ENCODE measurements around the gene ANKZF1.

Gene ANKZF1

DNA sequence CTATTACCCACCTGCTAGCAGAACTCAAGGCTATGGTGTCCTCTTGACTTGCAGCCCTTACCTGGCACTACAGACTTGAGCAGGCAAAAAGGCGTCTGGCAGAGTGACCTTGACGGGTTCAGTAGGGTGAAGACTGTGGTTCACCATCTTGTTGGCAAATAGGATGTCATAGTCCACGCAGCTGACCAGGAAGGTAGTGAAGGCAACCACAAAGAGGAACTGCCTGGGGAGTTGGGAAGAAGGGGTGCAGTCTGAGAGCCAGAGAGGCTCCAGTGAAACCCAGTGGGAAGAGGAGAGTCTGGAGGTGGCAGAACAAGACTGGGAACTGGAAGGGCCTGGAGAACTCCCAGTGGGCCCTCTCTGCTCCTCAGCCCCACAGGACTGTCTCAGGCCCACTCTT is 4.3 kb upstream of the ANKZF1 start:
- TF ChIP-seq, protein P1, sequence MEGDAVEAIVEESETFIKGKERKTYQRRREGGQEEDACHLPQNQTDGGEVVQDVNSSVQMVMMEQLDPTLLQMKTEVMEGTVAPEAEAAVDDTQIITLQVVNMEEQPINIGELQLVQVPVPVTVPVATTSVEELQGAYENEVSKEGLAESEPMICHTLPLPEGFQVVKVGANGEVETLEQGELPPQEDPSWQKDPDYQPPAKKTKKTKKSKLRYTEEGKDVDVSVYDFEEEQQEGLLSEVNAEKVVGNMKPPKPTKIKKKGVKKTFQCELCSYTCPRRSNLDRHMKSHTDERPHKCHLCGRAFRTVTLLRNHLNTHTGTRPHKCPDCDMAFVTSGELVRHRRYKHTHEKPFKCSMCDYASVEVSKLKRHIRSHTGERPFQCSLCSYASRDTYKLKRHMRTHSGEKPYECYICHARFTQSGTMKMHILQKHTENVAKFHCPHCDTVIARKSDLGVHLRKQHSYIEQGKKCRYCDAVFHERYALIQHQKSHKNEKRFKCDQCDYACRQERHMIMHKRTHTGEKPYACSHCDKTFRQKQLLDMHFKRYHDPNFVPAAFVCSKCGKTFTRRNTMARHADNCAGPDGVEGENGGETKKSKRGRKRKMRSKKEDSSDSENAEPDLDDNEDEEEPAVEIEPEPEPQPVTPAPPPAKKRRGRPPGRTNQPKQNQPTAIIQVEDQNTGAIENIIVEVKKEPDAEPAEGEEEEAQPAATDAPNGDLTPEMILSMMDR (IDR thresholded peaks at IDR 0.05; ENCODE audit: extremely low read depth, insufficient read depth, missing control alignments) = no peak
- no peak for DNase-seq (ENCODE audit: low spot score)
- in situ Hi-C loops (cut with MboI; ENCODE audit: low pct_unique_long_range_greater_than_20kb, low sequenced_read_pairs, unreplicated experiment) = no loop called here

DNA sequence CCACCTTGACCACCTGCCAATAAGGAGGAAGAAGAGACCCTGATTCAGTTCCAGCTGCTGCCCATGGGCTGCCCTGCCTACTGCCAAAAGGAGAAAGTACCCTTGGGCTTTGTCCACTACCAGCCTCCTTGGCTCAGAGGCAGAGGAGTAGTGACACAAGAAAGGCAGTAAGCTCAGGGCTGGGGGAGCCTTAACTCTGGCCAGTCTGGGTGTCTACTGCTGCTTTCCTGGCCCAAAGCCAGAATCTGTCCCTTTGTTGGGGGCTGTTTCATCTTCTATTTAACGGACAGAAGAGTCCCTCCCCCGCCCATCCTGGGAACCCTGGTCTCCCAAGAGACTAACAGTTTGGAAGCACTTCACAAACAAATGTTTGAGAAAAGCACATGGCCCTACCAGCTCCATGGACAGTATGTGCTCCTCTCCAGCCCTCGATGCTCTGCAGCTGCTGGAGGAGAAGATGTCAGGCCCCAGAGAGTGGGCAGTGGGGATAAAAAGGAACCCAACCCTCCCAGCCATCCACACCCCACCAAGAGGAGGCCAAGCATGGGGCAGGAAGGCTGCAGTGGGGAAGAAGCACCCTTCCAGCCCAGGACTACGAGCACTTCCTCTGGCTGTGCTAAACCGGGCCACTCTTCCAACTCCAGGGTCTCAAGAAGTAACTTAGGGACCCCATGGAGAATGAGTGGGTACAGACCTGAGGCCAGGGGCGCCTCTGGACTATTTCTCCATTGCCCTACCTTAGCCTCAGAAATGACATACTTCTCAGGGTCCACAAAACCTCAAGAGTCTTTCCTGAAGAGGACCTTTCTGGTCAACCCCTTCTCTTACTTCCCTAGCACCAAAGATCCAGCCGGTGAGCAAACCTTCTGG is 1.3 kb upstream of the ANKZF1 start:
- TF ChIP-seq, protein P1 (IDR thresholded peaks at IDR 0.05; ENCODE audit: extremely low read depth, insufficient read depth, missing control alignments) = no peak
- in situ Hi-C loops (cut with MboI; ENCODE audit: low pct_unique_long_range_greater_than_20kb, low sequenced_read_pairs, unreplicated experiment) = no loop called here
- DNase-seq (ENCODE audit: low spot score) = no peak

DNA sequence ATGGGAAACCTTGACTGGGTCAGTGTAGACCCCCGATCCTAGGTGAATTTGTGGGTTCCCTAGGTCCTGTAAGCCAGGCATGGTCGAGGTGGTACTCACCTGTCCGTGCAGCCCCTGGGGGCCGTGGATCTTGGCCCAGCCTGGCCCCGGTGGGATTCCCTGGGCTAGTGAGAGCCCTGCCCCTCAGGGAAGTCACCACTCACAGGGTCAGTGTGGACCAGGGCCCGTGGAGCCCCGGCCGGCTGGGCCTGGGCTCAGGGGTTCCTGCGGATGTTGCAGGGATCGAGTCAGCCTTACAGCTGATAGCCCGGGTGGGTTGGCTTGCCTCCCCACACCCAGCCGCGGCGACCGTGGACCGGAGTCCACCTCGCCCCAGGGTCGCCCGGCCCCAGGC is 698 bp upstream of the ANKZF1 start:
- TF ChIP-seq, protein P1 (IDR thresholded peaks at IDR 0.05; ENCODE audit: extremely low read depth, insufficient read depth, missing control alignments) = no peak
- in situ Hi-C loops (cut with MboI; ENCODE audit: low pct_unique_long_range_greater_than_20kb, low sequenced_read_pairs, unreplicated experiment) = no loop called here
- no peak for DNase-seq (ENCODE audit: low spot score)

DNA sequence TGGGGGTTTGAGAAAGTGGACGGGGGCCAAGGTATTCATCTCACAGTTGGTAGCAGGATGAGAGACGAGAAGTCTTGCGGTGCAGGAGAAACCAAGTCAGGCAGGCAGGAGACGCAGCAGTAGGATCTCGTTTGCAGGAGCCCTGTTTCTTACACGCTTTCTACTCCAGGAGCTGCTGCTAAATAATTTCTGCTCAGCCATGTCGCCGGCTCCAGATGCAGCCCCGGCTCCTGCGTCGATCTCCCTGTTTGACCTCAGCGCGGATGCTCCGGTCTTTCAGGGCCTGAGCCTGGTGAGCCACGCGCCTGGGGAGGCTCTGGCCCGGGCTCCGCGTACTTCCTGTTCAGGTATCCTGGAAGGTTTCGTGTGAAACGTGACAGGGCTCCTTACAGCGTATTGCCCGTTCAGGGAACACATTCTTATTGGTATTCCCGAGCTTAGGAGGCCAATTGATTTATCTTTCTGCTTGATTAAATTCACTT is 494 bp downstream of the ANKZF1 start:
- TF ChIP-seq, protein P1 (IDR thresholded peaks at IDR 0.05; ENCODE audit: extremely low read depth, insufficient read depth, missing control alignments) = no peak
- in situ Hi-C loops (cut with MboI; ENCODE audit: low pct_unique_long_range_greater_than_20kb, low sequenced_read_pairs, unreplicated experiment) = no loop called here
- DNase-seq (ENCODE audit: low spot score) = peak; percentile 53

DNA sequence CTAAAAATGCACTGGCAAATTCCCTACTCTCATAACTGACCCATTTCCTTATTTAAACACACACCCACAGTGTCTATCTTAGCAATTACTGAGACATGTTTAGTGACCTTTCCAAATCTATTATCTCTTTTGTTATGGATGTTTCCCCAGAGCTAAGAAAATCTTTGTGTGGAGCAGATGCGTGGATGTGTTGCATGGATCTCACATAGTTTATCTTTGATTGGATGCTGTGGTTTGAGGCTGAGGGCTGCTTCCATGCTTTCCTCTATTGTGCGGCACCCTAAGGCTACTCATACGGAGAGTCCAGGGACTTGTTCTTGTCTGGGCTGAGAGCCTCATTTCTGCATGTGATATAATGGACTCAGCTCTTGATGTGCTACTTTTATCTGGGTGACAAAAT is 4.7 kb downstream of the ANKZF1 start:
- TF ChIP-seq, protein P1 (IDR thresholded peaks at IDR 0.05; ENCODE audit: extremely low read depth, insufficient read depth, missing control alignments) = no peak
- in situ Hi-C loops (cut with MboI; ENCODE audit: low pct_unique_long_range_greater_than_20kb, low sequenced_read_pairs, unreplicated experiment) = no loop called here
- DNase-seq (ENCODE audit: low spot score) = no peak

DNA sequence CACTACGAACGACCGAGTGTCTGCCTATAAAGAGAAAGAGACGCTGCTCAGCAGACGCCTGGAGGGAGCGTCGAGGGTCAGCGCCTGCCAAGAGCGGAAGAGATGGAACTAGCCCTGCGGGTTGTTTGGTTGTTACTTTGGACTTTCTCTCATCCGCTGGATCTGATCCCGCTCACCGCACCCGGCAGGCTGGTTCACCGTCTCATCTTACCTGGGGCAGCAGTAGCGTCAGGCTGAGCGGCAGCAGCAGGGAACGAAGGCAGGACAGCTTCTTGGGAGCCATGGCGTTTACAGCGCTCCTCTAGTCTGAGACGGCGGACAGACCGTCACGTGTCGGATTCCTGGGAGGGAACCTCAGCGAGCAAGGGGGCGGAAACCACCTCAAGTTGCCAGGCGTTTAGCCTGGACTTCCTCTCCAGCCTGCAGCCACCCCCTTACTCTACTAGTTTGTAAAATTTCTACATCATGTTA is 13.7 kb downstream of the ANKZF1 start:
- in situ Hi-C loops (cut with MboI; ENCODE audit: low pct_unique_long_range_greater_than_20kb, low sequenced_read_pairs, unreplicated experiment) = no loop called here
- TF ChIP-seq, protein P1 (IDR thresholded peaks at IDR 0.05; ENCODE audit: extremely low read depth, insufficient read depth, missing control alignments) = no peak
- no peak for DNase-seq (ENCODE audit: low spot score)

All from GM13977 (cell line).